Pons (tissue), 1 donor: ENCODE data around the gene TXNRD2.
A peak's percentile ranks its signal among the peaks of the same experiment; 100 is the strongest.

Experiments used
- DNase-seq: peaks from one replicate; pipeline ENCODE4 v3.0.0-alpha.2; 2016; ENCODE audit warnings: low spot score

Gene TXNRD2

GRCh38 chr22:19966908-19967750 is 25.5 kb upstream of the TXNRD2 start:
- no peak for DNase-seq

GRCh38 chr22:19965771-19966709 is 24.4 kb upstream of the TXNRD2 start:
- no peak for DNase-seq

GRCh38 chr22:19964701-19965386 is 23.2 kb upstream of the TXNRD2 start:
- DNase-seq = no peak

- DNase-seq = no peak
These were observed 22.4 kb upstream of the TXNRD2 start for GRCh38 chr22:19963863-19964642.

- no peak for DNase-seq
These were observed 21.5 kb upstream of the TXNRD2 start for GRCh38 chr22:19962909-19963806.

- DNase-seq = peak; percentile 74
These were observed 20.8 kb upstream of the TXNRD2 start for GRCh38 chr22:19962246-19962908.

GRCh38 chr22:19961868-19962245 is 20.2 kb upstream of the TXNRD2 start:
- no peak for DNase-seq

GRCh38 chr22:19961201-19961580 is 19.6 kb upstream of the TXNRD2 start:
- DNase-seq = no peak

GRCh38 chr22:19960491-19961200 is 19.0 kb upstream of the TXNRD2 start:
- DNase-seq = no peak

- no peak for DNase-seq
These were observed 18.2 kb upstream of the TXNRD2 start for GRCh38 chr22:19959587-19960490.

- DNase-seq = no peak
These were observed 17.5 kb upstream of the TXNRD2 start for GRCh38 chr22:19959043-19959586.

- no peak for DNase-seq
These were observed 16.7 kb upstream of the TXNRD2 start for GRCh38 chr22:19958083-19959042.

GRCh38 chr22:19957445-19957844 is 15.8 kb upstream of the TXNRD2 start:
- DNase-seq = no peak

- DNase-seq = no peak
These were observed 13.9 kb upstream of the TXNRD2 start for GRCh38 chr22:19955241-19956128.

- no peak for DNase-seq
These were observed 9.7 kb upstream of the TXNRD2 start for GRCh38 chr22:19951346-19951745.
